ENCODE data around the gene ATP2C2. TPM values are rescaled to one million over a fixed set of nuclear protein-coding genes. Genes with fewer than 3 reads are reported as not detected.

ATP2C2 gene
- total RNA-seq, 1 experiment from 2014 or later: not detected

- H3K4me3 ChIP-seq (ENCODE audit: low read depth, low read length, poor library complexity, severe bottlenecking): no peak overlapping the region
- CTCF ChIA-PET: no interaction called here
- DNase-seq (ENCODE audit: low spot score): no peak
Measured at GRCh38 chr16:84471966-84472365, 103.6 kb downstream of the ATP2C2 start.

GRCh38 chr16:84475643-84476240 is 107.4 kb downstream of the ATP2C2 start:
- no peaks in the 10 kb centered on the region for H3K9me3 ChIP-seq (ENCODE audit: low read depth, low read length, poor library complexity, severe bottlenecking)
- intact Hi-C loops (cut with micrococcal nuclease; ENCODE audit: unreplicated experiment): no loop called here
- no peak overlapping the region for H3K27ac ChIP-seq (ENCODE audit: low read depth, low read length, poor library complexity, severe bottlenecking)
- BruUV-seq (replicated peaks): no TSS peak
- POLR2A ChIA-PET (ENCODE audit: low non-redundant PET): no interaction called here
- DNase-seq (ENCODE audit: low spot score): no peak
- no peak overlapping the region for H3K4me3 ChIP-seq (ENCODE audit: low read depth, low read length, poor library complexity, severe bottlenecking)
- no peaks in the 10 kb centered on the region for H3K36me3 ChIP-seq (ENCODE audit: insufficient read depth, low read length, poor library complexity, severe bottlenecking)
- CTCF ChIA-PET: no interaction called here
- no peaks in the 10 kb centered on the region for H3K27me3 ChIP-seq (replicated peaks; ENCODE audit: insufficient read depth, low read depth, low read length, poor library complexity)
- TF ChIP-seq EZH2 (IDR thresholded peaks at IDR 0.05; ENCODE audit: borderline replicate concordance, low read depth, low read length, poor library complexity, severe bottlenecking): no peak
- TF ChIP-seq CTCF (conservative IDR thresholded peaks at IDR 0.05; ENCODE audit: low read depth, low read length): no peak
- H3K4me1 ChIP-seq (ENCODE audit: insufficient read depth, low read length, poor library complexity, severe bottlenecking): no peaks in the 10 kb centered on the region

More at GRCh38 chr16:84471966-84472365, 103.6 kb downstream of the ATP2C2 start:
- H3K9me3 ChIP-seq (ENCODE audit: low read depth, low read length, poor library complexity, severe bottlenecking): peaks cover 8% of the 10 kb centered on the region
- intact Hi-C loops (cut with micrococcal nuclease; ENCODE audit: unreplicated experiment): no loop called here
- no TSS peak for BruUV-seq (replicated peaks)
- POLR2A ChIA-PET (ENCODE audit: low non-redundant PET): no interaction called here
- no peak for TF ChIP-seq EZH2 (IDR thresholded peaks at IDR 0.05; ENCODE audit: borderline replicate concordance, low read depth, low read length, poor library complexity, severe bottlenecking)
- TF ChIP-seq CTCF (conservative IDR thresholded peaks at IDR 0.05; ENCODE audit: low read depth, low read length): no peak
- no peak overlapping the region for H3K27ac ChIP-seq (ENCODE audit: low read depth, low read length, poor library complexity, severe bottlenecking)
- H3K4me1 ChIP-seq (ENCODE audit: insufficient read depth, low read length, poor library complexity, severe bottlenecking): no peaks in the 10 kb centered on the region
- no peaks in the 10 kb centered on the region for H3K36me3 ChIP-seq (ENCODE audit: insufficient read depth, low read length, poor library complexity, severe bottlenecking)
- H3K27me3 ChIP-seq (replicated peaks; ENCODE audit: insufficient read depth, low read depth, low read length, poor library complexity): no peaks in the 10 kb centered on the region

GRCh38 chr16:84476401-84476800 is 108.1 kb downstream of the ATP2C2 start:
- no peak for DNase-seq (ENCODE audit: low spot score)
- no TSS peak for BruUV-seq (replicated peaks)
- Histone ChIP-seq H3K36me3 (ENCODE audit: insufficient read depth, low read length, poor library complexity, severe bottlenecking) (no peaks in the 10 kb centered on the region), H3K4me3 (ENCODE audit: low read depth, low read length, poor library complexity, severe bottlenecking) (no peak overlapping the region), H3K9me3 (ENCODE audit: low read depth, low read length, poor library complexity, severe bottlenecking) (no peaks in the 10 kb centered on the region), H3K27ac (ENCODE audit: low read depth, low read length, poor library complexity, severe bottlenecking) (no peak overlapping the region), H3K4me1 (ENCODE audit: insufficient read depth, low read length, poor library complexity, severe bottlenecking) (no peaks in the 10 kb centered on the region), H3K27me3 (replicated peaks; ENCODE audit: insufficient read depth, low read depth, low read length, poor library complexity) (no peaks in the 10 kb centered on the region)
- intact Hi-C loops (cut with micrococcal nuclease; ENCODE audit: unreplicated experiment): no loop called here
- ChIA-PET POLR2A (ENCODE audit: low non-redundant PET) (no interaction called here), CTCF (no interaction called here)
- no peak for TF ChIP-seq CTCF (conservative IDR thresholded peaks at IDR 0.05; ENCODE audit: low read depth, low read length)
- TF ChIP-seq EZH2 (IDR thresholded peaks at IDR 0.05; ENCODE audit: borderline replicate concordance, low read depth, low read length, poor library complexity, severe bottlenecking): no peak
